IPS DF 6.9 (cell line): ENCODE measurements around the gene FARS2.

ENCODE experiments used
- DNase-seq: peaks from one replicate; pipeline ENCODE4 v3.0.0-alpha.2; 2013; ENCODE audit warnings: low read depth, low spot score
- H3K27ac ChIP-seq: one replicate; pipeline ENCODE4 v1.5.1; 2013; ENCODE audit warnings: low read length, control low read depth
- H3K27me3 ChIP-seq: 2 replicates; pipeline ENCODE4 v1.6.1; 2013; ENCODE audit warnings: mild to moderate bottlenecking, low read length; ENCODE audit not compliant: control insufficient read depth, insufficient read depth
- H3K36me3 ChIP-seq: 2 replicates; pipeline ENCODE4 v1.6.1; 2013; ENCODE audit warnings: low read length; ENCODE audit not compliant: control insufficient read depth, insufficient read depth
- H3K4me1 ChIP-seq: 2 replicates; pipeline ENCODE4 v1.6.1; 2013; ENCODE audit warnings: low read length; ENCODE audit not compliant: control insufficient read depth, insufficient read depth
- H3K4me3 ChIP-seq: 2 replicates; pipeline ENCODE4 v1.5.1; 2013; ENCODE audit warnings: mild to moderate bottlenecking, low read length
- H3K9me3 ChIP-seq: 2 replicates; pipeline ENCODE4 v1.6.1; 2013; ENCODE audit warnings: low read length, inconsistent platforms; ENCODE audit not compliant: control insufficient read depth, insufficient read depth
- WGBS: extraction: QIAGEN DNeasy Blood & Tissue Kit; methylation state at CpG from one replicate; pipeline ENCODE4 v1.1.7; 2013; ENCODE audit warnings: mixed read lengths, missing lambda C conversion rate; ENCODE audit not compliant: insufficient read length, insufficient coverage; 5-methylcytosine and 5-hydroxymethylcytosine counted together

FARS2 gene

DNA sequence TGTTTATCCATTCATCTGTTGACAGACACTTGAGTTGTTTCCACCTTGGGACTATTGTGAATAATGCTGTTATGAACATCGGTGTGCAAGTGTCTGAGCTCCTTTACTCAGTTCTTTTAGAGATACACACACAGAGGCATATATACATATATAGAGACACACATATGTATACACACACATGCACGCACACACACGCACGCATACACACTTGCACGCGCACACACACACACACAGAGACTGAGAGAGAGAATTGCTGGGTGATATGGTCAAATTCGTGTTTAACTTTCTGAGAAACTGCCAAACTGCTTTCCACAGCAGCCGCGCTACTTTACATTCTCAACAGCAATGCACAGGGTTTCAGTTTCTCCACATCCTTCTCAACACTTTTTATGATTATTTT, 273.3 kb downstream of the FARS2 start:
- Histone ChIP-seq H3K27me3 (no peaks in the 10 kb centered on the region), H3K9me3 (no peaks in the 10 kb centered on the region), H3K27ac (no peak overlapping the region), H3K4me3 (no peak overlapping the region), H3K4me1 (no peaks in the 10 kb centered on the region), H3K36me3 (no peaks in the 10 kb centered on the region)
- no peak for DNase-seq
- no CpG with 5 or more reads among the region's 9 CpGs for WGBS

DNA sequence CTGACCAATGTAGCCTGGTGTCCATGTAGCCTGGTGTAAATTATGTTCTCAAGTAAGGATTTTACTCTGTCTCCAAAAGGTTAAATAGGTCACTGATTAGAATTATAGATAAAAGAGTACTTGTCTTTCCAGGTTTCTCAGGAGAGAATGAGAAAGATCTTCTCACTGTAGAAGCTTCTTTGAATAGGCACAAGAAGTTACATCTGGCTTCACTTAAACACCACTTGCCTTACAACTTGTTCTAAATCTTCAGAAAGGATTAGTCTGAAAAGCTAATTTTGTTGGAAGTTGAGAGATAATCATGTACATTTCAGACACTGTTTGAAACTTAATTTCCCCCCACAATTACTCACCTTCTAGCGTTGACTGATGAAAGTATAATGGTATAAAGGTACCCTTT, 275.3 kb downstream of the FARS2 start:
- no peak overlapping the region for H3K27ac ChIP-seq
- no peaks in the 10 kb centered on the region for H3K9me3 ChIP-seq
- H3K27me3 ChIP-seq: no peaks in the 10 kb centered on the region
- no peaks in the 10 kb centered on the region for H3K4me1 ChIP-seq
- no CpG with 5 or more reads among the region's 1 CpG for WGBS
- H3K36me3 ChIP-seq: no peaks in the 10 kb centered on the region
- no peak for DNase-seq
- H3K4me3 ChIP-seq: no peak overlapping the region

DNA sequence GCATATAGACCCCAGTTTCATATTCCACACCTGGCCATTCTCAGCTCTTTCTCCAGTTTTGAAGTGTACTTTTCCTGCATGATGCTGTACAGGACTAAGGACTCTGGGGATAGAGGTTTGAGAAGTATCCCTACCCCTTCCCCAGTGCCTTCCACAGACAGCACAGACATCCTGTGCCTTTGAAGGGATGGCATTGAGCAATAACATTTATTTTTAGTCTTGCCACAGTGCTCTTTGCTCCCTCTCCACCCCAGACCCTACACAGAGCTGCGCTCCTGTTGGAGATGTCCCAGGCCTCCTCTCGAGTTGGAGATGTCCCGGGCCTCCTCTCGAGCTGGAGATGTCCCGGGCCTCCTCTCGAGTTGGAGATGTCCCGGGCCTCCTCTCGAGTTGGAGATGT, 275.8 kb downstream of the FARS2 start:
- no peaks in the 10 kb centered on the region for H3K36me3 ChIP-seq
- no CpG with 5 or more reads among the region's 8 CpGs for WGBS
- no peak for DNase-seq

DNA sequence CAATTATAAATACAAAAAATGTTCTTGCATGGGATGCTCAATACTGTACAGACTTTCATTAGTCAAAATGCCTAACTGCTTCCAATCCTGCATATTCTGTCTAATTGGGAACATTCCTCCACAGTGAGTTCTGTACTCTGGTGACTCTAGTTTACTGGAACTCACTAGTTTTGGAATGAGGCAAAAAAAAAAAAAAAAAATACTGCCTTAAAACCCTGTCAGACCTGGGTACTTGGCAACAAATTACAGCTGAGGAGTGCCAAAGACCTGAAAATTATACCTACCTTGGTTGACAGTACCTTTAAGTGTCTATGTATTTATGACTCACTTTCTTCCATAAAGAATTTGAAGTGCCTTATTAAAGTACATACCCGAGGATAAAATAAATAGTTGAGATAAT, 276.7 kb downstream of the FARS2 start:
- H3K4me1 ChIP-seq: no peaks in the 10 kb centered on the region
- H3K27ac ChIP-seq: no peak overlapping the region
- no CpG with 5 or more reads among the region's 1 CpG for WGBS
- no peaks in the 10 kb centered on the region for H3K36me3 ChIP-seq
- no peaks in the 10 kb centered on the region for H3K9me3 ChIP-seq
- no peak overlapping the region for H3K4me3 ChIP-seq
- no peak for DNase-seq
- no peaks in the 10 kb centered on the region for H3K27me3 ChIP-seq

More for the DNA sequence above, 275.8 kb downstream of the FARS2 start:
- Histone ChIP-seq H3K4me3 (no peak overlapping the region), H3K27ac (no peak overlapping the region), H3K4me1 (no peaks in the 10 kb centered on the region), H3K27me3 (no peaks in the 10 kb centered on the region), H3K9me3 (no peaks in the 10 kb centered on the region)

DNA sequence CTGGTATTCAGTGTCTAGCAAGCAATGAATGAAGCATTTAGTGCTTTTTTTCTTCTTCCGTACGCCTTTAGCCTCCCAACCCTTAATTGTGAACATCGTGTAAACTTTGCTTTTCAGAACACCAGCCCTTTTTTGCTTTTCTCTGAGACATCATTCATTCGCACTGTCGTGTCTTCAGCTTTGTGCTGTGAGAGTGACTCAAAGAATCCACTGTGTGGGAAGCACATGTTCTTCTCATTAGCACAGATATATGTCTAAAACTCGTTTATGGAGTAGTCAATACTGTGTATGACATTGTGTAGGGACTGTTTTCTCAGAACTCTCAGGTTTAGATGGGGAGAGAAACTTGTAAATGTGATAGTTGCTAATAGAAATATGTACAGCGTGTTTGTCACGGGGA, 279.1 kb downstream of the FARS2 start:
- H3K9me3 ChIP-seq: no peaks in the 10 kb centered on the region
- no peak overlapping the region for H3K4me3 ChIP-seq
- H3K36me3 ChIP-seq: no peaks in the 10 kb centered on the region
- WGBS: no CpG with 5 or more reads among the region's 8 CpGs
- no peaks in the 10 kb centered on the region for H3K27me3 ChIP-seq
- H3K27ac ChIP-seq: no peak overlapping the region
- DNase-seq: no peak
- no peaks in the 10 kb centered on the region for H3K4me1 ChIP-seq

DNA sequence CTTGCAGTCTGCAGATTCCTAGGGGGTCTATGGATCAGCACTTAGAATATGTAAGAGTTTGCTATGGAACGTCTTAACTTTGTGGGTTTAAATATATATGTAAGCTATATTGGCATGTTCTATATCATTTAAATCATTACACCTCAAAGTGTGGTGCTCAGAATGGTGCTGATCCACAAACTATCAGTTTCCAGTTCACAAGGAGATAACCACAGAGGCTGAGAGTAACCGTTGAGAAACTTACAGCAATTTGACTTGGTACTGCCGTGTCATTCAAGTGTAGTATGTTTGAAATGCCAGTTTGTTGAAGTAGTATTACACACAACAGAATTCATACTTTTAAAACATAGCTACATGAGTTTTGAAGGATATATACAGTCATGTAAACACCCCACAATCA, 279.7 kb downstream of the FARS2 start:
- no peak for DNase-seq
- H3K4me3 ChIP-seq: no peak overlapping the region
- H3K9me3 ChIP-seq: no peaks in the 10 kb centered on the region
- H3K36me3 ChIP-seq: no peaks in the 10 kb centered on the region
- H3K27ac ChIP-seq: no peak overlapping the region
- no peaks in the 10 kb centered on the region for H3K27me3 ChIP-seq
- no peaks in the 10 kb centered on the region for H3K4me1 ChIP-seq
- WGBS: no CpG with 5 or more reads among the region's 3 CpGs

DNA sequence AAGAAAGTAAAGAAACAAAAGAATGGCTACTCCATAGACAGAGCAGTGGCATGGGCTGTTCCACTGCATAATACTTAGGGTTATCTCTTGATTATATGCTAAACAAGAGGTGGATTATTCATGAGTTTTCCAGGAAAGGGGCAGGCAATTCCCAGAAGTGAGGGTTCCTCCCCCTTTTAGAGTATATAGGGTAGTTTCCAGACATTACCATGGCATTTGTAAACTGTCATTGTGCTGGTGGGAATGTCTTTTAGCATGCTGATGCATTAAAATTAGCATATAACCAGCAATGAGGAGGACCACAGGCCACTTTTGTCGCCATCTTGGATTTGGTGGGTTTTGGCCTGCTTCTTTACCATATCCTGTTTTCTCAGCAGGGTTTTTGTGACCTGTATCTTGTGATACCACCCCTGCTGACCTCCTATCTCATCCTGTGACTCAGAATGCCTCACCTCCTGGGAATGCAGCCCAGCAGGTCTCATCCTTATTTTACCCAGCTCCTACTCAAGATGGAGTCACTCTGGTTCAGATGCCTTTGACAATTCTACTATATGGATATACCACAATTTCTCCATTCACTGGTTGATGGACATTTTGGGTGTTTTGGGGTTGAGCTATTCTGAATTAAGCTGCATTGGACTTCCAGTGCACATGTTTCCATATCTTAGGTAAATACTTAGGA, 280.6 kb downstream of the FARS2 start:
- DNase-seq: peak; percentile 52
- no CpG with 5 or more reads among the region's 1 CpG for WGBS

DNA sequence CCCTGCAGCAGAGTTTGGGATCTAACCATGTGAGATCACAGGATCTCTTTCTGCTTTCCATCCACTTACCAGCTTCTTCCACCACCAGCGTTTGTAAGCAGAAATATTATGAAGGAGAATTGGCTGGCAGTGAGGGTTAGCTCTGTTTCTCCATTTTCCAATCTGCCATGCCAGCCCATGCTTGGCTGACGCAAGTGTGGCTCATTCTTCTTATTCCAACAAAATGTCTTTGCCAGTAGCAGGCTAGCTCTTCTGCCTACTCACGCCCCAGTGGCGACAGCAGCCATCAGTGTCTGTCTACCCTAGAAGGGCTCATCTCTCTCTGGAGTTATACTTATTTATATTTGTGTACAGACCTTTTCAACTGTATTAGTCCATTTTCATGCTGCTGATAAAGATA, 286.2 kb downstream of the FARS2 start:
- Histone ChIP-seq H3K27ac (no peak overlapping the region), H3K4me1 (no peaks in the 10 kb centered on the region), H3K27me3 (no peaks in the 10 kb centered on the region), H3K9me3 (no peaks in the 10 kb centered on the region), H3K4me3 (no peak overlapping the region), H3K36me3 (no peaks in the 10 kb centered on the region)
- WGBS: no CpG with 5 or more reads among the region's 4 CpGs
- no peak for DNase-seq

More for the DNA sequence above, 280.6 kb downstream of the FARS2 start:
- no peak overlapping the region for H3K4me3 ChIP-seq
- no peaks in the 10 kb centered on the region for H3K36me3 ChIP-seq
- H3K4me1 ChIP-seq: no peaks in the 10 kb centered on the region
- H3K27ac ChIP-seq: no peak overlapping the region
- no peaks in the 10 kb centered on the region for H3K27me3 ChIP-seq
- no peaks in the 10 kb centered on the region for H3K9me3 ChIP-seq

DNA sequence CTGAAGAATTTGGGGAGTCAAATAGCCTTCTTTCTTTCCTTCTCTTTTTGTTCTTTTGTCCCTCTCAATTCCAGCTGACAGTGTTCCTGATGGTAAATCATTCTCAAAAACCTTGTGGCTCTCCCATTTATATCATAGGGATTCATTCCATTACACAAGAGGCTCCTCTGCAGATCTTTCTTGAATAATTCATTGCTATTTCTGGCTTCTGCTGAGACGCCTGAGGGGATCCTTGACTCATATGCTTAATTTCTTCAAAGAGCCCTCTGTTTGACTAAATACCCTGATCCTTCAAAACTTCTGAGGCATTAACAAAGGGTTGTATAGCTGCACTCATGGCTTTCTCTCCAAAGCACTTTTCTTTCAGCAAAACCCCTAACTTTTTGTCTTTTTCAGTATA, 289.3 kb downstream of the FARS2 start:
- no peaks in the 10 kb centered on the region for H3K4me1 ChIP-seq
- no peak for DNase-seq
- no peak overlapping the region for H3K27ac ChIP-seq
- WGBS: no CpG with 5 or more reads among the region's 1 CpG
- no peaks in the 10 kb centered on the region for H3K9me3 ChIP-seq
- no peaks in the 10 kb centered on the region for H3K36me3 ChIP-seq
- no peaks in the 10 kb centered on the region for H3K27me3 ChIP-seq
- H3K4me3 ChIP-seq: no peak overlapping the region

DNA sequence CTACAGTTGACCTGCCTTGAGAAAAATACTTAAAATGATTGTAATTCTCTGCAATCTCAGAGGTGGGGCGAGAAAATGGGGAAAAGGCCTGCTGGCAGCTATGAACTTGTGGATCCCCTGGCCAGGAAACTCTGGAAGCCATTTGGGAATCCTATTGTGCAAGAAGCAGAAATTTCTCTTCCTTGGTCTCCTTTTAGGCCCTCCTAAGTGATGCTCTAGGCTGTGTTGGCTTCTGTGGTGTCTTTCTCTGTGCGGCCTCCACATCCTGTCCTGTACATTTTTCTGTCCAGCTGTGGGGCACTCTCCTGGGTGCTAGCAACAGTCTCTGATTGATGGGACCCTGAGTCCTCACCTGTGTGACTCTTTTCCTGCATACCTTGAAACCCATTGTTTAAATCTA, 290.9 kb downstream of the FARS2 start:
- H3K9me3 ChIP-seq: no peaks in the 10 kb centered on the region
- H3K27ac ChIP-seq: no peak overlapping the region
- H3K27me3 ChIP-seq: no peaks in the 10 kb centered on the region
- no peaks in the 10 kb centered on the region for H3K4me1 ChIP-seq
- DNase-seq: no peak
- no peak overlapping the region for H3K4me3 ChIP-seq
- no CpG with 5 or more reads among the region's 2 CpGs for WGBS
- H3K36me3 ChIP-seq: no peaks in the 10 kb centered on the region

DNA sequence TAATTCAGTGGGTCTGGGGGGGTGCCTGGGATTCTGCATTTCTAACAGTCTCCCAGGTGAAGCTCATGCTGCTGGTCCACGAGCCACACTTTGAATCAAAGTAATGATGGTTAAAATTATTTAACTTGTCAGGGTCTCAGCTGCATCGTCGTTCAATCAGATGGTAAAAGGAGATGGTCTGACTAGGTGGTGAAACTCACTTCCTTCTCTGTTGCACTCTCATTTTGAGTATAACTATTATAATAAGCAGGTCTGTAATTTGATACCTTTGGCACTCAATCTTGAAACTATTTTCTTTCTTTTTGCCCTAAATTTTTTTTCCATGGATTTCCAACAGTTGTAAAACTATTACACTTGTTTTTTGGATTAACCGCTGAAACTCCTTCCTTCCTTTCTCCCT, 292.5 kb downstream of the FARS2 start:
- Histone ChIP-seq H3K4me1 (no peaks in the 10 kb centered on the region), H3K36me3 (no peaks in the 10 kb centered on the region), H3K9me3 (no peaks in the 10 kb centered on the region), H3K27me3 (no peaks in the 10 kb centered on the region), H3K27ac (no peak overlapping the region), H3K4me3 (no peak overlapping the region)
- no CpG with 5 or more reads among the region's 4 CpGs for WGBS
- DNase-seq: no peak
